Fibroblast of gingiva (primary cell): ENCODE measurements around the gene ZHX3.

Source experiments
- DNase-seq: peaks from one replicate; pipeline ENCODE4 v3.0.0-alpha.2; 2011; ENCODE audit warnings: low read depth

Gene ZHX3

GRCh38 chr20:41151134-41151869, 166.2 kb downstream of the ZHX3 start:
- DNase-seq, result no peak

GRCh38 chr20:41150664-41151063, 166.9 kb downstream of the ZHX3 start:
- no peak for DNase-seq

GRCh38 chr20:41148942-41149341, 168.6 kb downstream of the ZHX3 start:
- no peak for DNase-seq

- DNase-seq, result no peak
Observed at GRCh38 chr20:41147767-41148191, 169.8 kb downstream of the ZHX3 start.

- no peak for DNase-seq
Observed at GRCh38 chr20:41145821-41146620, 171.5 kb downstream of the ZHX3 start.

GRCh38 chr20:41145317-41145716, 172.2 kb downstream of the ZHX3 start:
- DNase-seq, result no peak

GRCh38 chr20:41143354-41143753, 174.2 kb downstream of the ZHX3 start:
- DNase-seq, result no peak

GRCh38 chr20:41142919-41143318, 174.6 kb downstream of the ZHX3 start:
- DNase-seq, result no peak

- no peak for DNase-seq
Observed at GRCh38 chr20:41142245-41142644, 175.3 kb downstream of the ZHX3 start.

- no peak for DNase-seq
Observed at GRCh38 chr20:41141153-41141815, 176.2 kb downstream of the ZHX3 start.

GRCh38 chr20:41140226-41141133, 177.1 kb downstream of the ZHX3 start:
- DNase-seq, result no peak

GRCh38 chr20:41139227-41140093, 178.1 kb downstream of the ZHX3 start:
- no peak for DNase-seq

- DNase-seq, result no peak
Observed at GRCh38 chr20:41138475-41139226, 178.9 kb downstream of the ZHX3 start.

GRCh38 chr20:41137614-41138474, 179.7 kb downstream of the ZHX3 start:
- DNase-seq, result peak; percentile 48

- DNase-seq, result peak; percentile 82
Observed at GRCh38 chr20:41136680-41137613, 180.6 kb downstream of the ZHX3 start, which contains the start of gene PLCG1. Gene PLCG1, plus strand, starts transcription at chr20:41137543. Its CDS starts 99 bp downstream, at chr20:41137642.

- no peak for DNase-seq
Observed at GRCh38 chr20:41135888-41136679, 181.4 kb downstream of the ZHX3 start.
